Erythroblast (primary cell): ENCODE data around the gene ITPR1.

ENCODE experiments used
- DNase-seq, 2 experiments: peaks; one replicate each; lab custom pipeline; 2025; lab: John Stamatoyannopoulos, UW
- GATA1 ChIP-seq: IDR thresholded peaks from 2 replicates; pipeline ENCODE4 v1.6.1; 2011; ENCODE audit warnings: low read depth, mild to moderate bottlenecking, control low read depth, low read length, moderate library complexity
- POLR2A ChIP-seq: IDR thresholded peaks from 2 replicates; pipeline ENCODE4 v1.6.1; 2011; ENCODE audit warnings: mild to moderate bottlenecking, low read length

The ITPR1 gene

DNA sequence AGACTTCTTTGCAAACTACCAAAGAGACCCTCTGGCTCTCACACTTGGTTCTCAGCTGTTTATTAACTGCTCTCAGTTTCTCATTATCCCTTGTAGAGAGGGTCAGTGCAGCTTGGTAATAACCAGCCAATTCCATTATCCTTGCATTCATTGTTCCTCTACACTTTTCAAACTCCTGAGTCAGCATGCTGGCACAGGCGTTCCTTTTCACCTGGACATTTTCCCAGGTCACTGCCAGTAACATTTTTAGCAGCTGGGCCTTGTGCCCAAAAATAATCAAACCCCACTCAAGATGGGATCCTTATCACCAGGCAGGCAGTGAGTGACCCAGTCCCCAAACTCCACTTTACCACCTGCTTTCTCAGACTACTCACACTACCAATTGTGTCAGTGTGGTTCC, 21.2 kb upstream of the ITPR1 start:
- no peak for TF ChIP-seq POLR2A
- no peak for TF ChIP-seq GATA1
- no peak for DNase-seq

DNA sequence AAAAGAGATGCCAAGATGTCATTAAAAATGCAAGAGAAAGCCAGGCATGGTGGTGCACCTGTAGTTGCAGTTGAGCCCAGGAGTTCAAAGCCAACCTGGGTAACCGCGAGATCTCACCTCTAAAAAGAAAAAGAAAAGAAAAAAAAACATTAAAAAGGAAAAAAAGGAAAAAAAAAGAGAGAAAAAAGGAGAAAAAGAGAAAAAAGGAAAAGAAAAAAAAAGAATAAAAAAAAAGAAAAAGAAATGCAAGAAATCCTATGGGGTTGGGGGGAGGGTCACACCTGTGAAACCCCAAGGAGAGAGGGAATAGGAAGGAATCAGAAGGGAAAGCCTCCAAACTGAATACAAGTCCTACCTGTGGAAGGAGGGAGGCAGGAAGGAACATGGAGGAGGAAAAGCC, 20.8 kb upstream of the ITPR1 start:
- DNase-seq, result no peak
- TF ChIP-seq POLR2A (no peak), GATA1 (no peak)

GRCh38 chr3:4472766-4473165, 20.4 kb upstream of the ITPR1 start:
- DNase-seq, result no peak
- TF ChIP-seq GATA1 (no peak), POLR2A (no peak)

GRCh38 chr3:4474683-4475490, 18.3 kb upstream of the ITPR1 start:
- no peak for TF ChIP-seq POLR2A
- TF ChIP-seq GATA1, result no peak
- no peak for DNase-seq

DNA sequence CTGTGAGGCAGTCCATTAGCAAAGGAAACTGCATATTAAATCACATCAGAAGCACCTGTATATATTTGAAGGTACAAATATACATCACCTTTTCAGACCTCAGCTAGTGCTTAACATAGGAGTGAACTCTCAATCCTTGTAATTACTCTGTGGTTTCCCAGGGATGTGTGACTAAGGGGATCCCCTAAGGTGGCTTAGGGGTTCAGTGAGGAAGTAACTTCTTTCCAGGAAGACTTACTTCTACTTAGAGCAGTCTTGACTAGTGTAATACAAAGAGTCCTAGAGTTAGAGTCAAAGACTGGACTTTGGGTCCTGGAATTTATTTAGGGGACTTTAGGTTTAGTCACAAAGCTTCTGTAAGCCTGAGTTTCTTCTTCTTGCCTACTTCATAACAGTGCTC, 17.3 kb upstream of the ITPR1 start:
- DNase-seq, result no peak
- TF ChIP-seq POLR2A (no peak), GATA1 (no peak)

DNA sequence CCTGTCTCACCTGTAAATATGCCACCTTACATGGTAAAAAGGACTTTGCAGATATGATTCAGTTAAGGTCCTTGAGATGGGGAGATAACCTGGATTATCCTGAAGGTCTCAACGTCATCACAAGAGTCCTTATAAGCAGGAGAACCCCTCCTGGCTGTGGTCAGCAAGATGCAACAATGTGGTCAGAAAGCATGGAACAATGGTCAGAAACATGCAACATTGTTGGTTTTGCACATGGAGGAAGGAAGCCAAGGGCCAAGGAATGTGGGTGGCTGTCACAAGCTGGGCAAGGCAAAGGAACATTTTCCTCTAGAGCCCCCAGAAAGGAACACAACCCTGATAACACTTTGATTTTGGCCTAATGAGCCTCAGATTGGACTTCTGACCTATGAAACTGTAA, 16.7 kb upstream of the ITPR1 start:
- no peak for DNase-seq

GRCh38 chr3:4478261-4478660, 14.9 kb upstream of the ITPR1 start:
- no peak for DNase-seq
- no peak for TF ChIP-seq POLR2A
- TF ChIP-seq GATA1, result no peak

More for the DNA sequence above, 16.7 kb upstream of the ITPR1 start:
- TF ChIP-seq GATA1 (no peak), POLR2A (no peak)

DNA sequence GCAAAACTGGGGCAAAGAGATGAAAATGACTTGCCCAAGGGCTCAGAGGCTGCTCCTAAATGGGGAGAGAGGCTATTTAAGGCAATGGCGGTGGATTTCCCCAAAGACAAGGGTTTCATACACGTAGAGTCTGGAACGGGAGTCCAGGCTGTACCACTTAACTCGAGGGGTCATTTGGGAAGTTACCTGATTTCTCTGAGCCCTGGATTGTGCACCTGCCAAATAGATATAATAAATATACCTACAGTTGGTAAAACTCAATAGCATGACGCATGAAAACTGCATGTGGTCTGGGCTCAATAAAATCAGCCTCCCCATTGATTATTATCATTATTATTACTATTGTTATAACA, 1.3 kb upstream of the ITPR1 start:
- TF ChIP-seq POLR2A (no peak), GATA1 (no peak)
- no peak for DNase-seq

DNA sequence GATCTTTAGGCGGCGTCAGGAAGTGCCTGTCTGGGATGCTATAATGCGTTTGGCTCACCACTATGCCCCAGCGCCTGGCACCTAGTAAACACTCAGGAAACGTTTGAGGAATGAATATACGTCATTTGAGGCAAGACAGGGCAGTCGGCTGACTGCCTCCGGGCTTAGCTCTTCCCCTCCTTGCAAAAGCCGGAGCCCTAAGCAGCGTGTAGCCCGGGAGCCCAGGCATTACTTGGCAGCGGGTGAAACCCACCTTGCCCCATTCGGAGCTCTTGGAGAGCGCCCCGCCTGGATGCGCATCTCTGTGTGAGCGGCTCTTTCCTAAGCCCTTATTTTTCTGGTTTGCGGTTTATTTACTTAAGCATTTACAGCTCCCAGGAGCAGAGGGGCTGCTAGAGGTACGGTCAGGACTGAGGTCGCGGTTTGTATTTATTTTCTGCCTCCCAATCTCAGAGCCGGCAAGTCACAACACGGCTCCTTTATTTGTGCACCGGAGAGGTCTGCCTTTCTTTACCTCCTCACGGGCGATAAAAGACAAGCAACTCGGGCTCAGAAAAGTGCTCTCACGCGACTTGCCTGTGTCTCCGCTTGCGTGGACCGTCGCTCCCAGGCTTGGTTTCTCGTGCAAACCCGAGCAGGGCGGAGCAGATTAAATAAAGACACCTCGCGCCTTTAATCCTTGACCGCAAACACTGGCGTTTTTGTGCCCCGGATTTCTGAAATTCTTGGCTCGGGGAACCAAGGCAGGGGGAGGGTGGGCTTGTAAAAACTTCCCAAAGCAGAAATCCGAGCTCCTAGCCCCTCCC, 737 bp upstream of the ITPR1 start:
- TF ChIP-seq GATA1, result no peak
- no peak for TF ChIP-seq POLR2A
- DNase-seq, result peak; percentile 54 to 64

GRCh38 chr3:4493941-4494894, 1.1 kb downstream of the ITPR1 start:
- TF ChIP-seq GATA1 (no peak), POLR2A (no peak)
- peak; percentile 50 to 58 for DNase-seq

- peak; percentile 34 to 45 for DNase-seq
Measured at GRCh38 chr3:4494895-4495264, 1.7 kb downstream of the ITPR1 start.

DNA sequence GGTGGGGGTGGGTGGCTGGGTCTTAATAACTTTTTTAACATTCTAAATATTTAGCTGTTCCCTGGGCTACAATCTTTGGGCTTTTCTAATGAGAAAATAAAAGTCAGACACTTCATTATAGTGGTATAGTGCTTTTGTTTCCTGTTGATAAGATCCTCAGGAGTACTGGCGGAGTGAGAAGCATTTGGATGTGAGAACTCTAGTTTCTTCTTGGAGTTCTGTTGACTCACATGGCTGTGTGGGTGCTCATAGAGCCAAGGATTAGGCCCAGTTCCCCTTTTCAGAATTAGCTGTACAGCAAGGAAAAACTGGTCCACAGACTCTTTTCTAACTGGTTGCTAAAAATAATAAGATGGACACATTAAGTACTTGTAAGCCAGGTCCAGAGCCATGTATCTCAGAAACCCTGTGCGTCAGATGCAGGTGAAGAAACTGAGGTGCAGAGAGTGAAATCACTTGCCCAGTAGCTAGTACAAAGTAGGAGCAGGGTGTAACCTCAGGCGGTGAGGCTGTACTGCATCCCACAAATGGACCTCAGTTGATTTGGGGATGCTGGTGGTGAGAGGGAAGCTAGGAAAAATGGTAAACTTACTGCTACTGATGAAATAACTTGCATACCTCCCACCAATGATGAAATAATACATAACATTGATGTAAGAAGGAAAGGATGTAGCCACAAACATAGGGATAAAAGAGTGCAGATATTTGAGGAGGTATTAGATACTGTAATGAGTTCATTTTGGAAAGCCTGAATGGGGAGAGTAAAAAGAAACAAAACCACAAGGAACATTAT, 2.3 kb downstream of the ITPR1 start:
- TF ChIP-seq POLR2A, result peak; percentile 15
- TF ChIP-seq GATA1, result no peak
- peak; percentile 34 to 51 for DNase-seq

More at GRCh38 chr3:4494895-4495264, 1.7 kb downstream of the ITPR1 start:
- TF ChIP-seq POLR2A (no peak), GATA1 (no peak)

- DNase-seq, result no peak
- no peak for TF ChIP-seq POLR2A
- no peak for TF ChIP-seq GATA1
Measured at GRCh38 chr3:4496087-4496452, 2.9 kb downstream of the ITPR1 start.
